ENCODE data around the gene TEX54.

- TF ChIP-seq TAF1 (IDR thresholded peaks at IDR 0.05; ENCODE audit: borderline replicate concordance, insufficient read depth, low read length), result no peak
- TF ChIP-seq POLR2AphosphoS5 (IDR thresholded peaks at IDR 0.05; ENCODE audit: low read depth, low read length), result no peak
- TF ChIP-seq SIN3A (IDR thresholded peaks at IDR 0.05; ENCODE audit: borderline replicate concordance, insufficient read depth, low read length), result no peak
- TF ChIP-seq, protein P1, sequence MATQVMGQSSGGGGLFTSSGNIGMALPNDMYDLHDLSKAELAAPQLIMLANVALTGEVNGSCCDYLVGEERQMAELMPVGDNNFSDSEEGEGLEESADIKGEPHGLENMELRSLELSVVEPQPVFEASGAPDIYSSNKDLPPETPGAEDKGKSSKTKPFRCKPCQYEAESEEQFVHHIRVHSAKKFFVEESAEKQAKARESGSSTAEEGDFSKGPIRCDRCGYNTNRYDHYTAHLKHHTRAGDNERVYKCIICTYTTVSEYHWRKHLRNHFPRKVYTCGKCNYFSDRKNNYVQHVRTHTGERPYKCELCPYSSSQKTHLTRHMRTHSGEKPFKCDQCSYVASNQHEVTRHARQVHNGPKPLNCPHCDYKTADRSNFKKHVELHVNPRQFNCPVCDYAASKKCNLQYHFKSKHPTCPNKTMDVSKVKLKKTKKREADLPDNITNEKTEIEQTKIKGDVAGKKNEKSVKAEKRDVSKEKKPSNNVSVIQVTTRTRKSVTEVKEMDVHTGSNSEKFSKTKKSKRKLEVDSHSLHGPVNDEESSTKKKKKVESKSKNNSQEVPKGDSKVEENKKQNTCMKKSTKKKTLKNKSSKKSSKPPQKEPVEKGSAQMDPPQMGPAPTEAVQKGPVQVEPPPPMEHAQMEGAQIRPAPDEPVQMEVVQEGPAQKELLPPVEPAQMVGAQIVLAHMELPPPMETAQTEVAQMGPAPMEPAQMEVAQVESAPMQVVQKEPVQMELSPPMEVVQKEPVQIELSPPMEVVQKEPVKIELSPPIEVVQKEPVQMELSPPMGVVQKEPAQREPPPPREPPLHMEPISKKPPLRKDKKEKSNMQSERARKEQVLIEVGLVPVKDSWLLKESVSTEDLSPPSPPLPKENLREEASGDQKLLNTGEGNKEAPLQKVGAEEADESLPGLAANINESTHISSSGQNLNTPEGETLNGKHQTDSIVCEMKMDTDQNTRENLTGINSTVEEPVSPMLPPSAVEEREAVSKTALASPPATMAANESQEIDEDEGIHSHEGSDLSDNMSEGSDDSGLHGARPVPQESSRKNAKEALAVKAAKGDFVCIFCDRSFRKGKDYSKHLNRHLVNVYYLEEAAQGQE (IDR thresholded peaks at IDR 0.05; ENCODE audit: insufficient read depth in 1 of 2, low read depth in 2 of 2, low read length in 2 of 2), result no peak
Observed at GRCh38 chr11:62817129-62817528, 15.5 kb downstream of the TEX54 start.

All from PFSK-1 (cell line).